Measurements from ENCODE around the gene LMNTD2. TPM values are rescaled to one million over a fixed set of nuclear protein-coding genes. Genes with fewer than 3 reads are reported as not detected.
"Not testable (repeated sequence)": the region's sequence is repeated elsewhere in the genome, so short reads cannot be mapped to it uniquely, and the experiment has no call there.

LMNTD2 gene
- total RNA-seq, 1 donor from 2014 or later, result 8.8 TPM

DNA sequence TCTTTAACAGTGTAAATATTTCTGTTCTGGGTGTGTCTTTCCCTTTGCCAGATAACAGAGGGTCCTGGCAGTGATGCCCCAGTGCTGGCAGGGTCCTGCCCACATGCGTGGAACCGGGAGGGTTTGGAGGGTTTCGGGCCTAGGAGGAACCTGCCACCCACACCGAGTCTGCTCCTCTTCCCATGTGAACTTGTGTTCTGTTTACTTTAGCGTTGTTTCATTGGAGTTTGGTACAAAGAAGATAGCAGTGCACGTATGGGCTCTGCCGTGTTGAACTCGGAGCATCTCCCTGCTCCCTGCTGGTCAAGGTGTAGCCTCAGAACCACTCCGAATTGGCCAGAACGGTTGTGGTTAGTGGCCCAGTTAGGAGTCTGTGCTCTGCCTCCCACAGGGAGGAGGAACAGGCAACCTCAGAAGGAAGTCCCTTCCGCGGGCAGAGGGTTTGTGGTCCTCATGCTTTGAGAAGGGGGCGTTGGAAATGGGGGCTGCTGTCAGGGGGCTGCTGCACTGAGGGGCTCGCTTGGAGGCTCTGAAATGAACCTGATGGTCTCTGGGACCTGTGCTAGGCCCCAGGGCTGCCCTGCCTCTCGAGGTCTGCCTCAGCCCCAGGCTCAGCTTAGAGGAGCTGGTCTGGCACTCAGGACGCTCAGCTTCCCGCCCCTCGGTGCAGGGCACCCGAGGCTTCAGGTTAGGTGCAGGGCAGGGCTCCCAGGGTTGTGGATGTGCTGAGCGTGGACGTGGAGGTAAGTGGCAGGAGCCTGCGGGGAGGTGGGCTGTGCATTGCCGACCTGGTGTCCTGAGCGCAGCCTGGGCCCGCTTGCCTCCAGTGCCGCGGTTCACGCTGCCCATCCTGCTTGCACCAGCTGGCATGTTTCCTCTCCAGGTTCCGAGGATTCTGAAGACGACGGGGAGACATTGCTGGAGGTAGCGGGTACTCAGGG, 26.1 kb upstream of the LMNTD2 start:
- no peak for DNase-seq (ENCODE audit: low spot score)

DNA sequence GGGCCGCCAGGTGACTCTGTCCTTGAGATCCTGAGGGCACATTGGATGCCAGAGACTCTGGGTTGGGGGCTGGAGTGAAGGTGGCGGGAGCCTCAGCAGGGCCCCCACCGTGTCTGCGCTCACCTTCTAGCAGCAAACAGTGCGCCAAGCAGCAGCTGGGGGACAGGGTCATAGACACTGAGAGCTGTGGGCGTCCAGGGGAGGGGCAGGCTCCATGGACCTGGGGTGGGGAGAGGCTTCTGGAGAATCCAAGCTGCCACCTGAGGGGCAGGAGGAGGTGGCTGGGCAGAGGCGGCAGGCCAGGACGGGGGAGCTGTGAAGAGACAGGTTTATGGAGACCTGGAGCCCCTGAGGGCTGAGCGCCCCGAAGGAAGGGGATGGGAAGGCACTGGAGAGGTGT, 23.7 kb upstream of the LMNTD2 start:
- DNase-seq (ENCODE audit: low spot score), result no peak

DNA sequence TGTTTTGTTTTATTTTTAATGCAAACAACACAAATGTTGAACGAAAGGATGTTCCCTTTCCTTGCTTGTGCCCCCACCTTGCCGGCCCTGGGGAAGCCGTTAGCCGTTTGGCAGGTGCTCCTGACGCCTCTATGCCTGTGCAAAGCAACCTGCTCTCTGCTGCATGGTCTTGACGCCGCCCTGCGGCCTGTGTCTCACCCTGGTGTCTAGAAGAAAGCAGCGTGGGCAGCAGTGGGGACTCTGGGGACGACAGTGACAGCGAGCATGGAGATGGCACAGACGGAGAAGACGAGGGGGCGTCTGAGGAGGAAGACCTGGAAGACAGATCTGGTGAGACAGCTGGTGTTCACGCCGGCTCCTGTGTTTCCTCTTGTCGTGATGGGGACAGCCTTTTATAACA, 21.2 kb upstream of the LMNTD2 start:
- DNase-seq (ENCODE audit: low spot score), result no peak

GRCh38 chr11:581342-581741, 20.8 kb upstream of the LMNTD2 start:
- no peak for DNase-seq (ENCODE audit: low spot score)

DNA sequence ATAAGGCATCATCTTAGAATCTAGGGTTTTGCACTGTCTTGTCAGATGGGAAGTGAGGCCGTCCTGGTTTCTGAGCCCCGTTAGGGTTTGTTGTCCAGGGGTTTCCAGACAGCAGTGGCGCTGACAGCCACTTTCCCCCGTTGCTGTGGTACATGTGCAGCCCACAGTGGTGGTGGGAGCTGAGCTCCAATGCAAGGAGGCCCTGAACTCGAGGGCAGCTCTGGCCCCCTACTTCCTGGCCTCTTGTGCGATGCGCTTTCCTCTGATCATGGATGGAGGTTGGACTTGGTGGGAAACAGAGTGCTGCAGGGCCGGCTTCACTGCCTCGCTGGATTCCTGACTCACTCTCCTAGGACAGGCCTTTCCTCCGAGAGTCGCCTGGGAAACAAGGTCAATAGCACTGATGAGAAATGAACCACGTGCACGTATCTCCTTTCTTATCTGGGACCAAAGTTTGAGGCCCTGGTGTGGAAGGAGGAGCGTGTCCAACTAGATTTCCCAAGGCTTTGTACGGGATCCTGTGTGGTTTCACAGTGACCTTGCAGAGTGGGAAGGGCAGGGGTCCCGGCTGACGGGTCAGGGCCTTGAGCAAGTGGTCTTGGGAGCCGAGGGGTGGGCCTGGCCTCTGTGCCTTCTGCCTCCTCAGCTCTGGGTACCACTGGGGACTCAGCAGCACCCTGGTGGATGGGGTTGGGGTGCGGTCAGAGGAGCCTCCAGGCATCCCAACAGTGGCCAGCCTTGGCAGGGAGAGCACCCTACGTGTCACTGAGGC, 19.5 kb upstream of the LMNTD2 start:
- no peak for DNase-seq (ENCODE audit: low spot score)

DNA sequence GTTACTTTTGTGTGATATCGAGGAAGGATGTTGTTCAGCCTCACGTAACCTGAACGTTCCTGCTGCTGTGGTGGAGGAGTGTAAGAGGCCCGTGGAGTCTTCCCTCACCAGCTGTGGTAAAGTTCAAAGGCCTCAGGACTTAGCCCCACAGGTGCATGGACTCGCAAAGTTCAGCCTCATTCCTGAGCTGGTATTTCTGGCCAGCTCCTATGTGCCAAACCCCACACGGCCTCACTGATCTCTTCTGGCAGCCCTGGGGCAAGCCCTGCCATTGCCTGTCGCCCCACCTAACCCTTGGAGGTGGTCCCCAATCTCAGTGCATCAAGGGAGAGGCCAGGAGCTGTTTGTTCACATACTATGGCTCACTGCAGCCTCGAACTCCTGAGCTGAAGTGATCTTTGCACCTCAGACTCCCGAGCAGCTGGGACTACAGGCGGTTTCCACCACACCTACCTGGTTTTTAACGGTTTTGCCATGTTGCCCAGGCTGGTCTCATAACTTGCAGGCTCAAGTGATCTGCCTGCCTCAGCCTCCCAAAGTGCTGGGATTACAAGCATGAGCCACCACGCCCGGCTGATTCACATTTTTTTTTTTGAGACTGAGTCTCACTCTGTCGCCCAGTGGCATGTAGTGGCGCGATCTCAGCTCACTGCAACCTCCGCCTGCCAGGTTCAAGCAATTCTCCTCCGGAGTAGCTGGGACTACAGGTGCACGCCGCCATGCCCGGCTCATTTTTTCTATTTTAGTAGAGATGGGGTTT, 17.9 kb upstream of the LMNTD2 start:
- DNase-seq (ENCODE audit: low spot score), result no peak

DNA sequence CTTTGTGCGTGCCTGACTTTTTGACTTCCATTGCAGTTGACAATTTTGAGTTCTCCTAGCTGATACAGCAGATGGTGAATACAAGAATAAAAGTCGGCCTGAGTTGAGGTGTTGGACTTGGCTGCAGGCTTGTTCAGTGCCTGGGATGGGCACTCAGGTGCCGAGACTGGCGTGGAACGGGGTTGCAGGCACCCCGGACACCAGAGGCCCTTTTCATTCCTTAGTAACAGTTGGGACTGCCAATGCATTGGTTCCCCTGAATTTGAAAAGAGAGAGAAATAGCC, 17.0 kb upstream of the LMNTD2 start:
- DNase-seq (ENCODE audit: low spot score), result no peak

DNA sequence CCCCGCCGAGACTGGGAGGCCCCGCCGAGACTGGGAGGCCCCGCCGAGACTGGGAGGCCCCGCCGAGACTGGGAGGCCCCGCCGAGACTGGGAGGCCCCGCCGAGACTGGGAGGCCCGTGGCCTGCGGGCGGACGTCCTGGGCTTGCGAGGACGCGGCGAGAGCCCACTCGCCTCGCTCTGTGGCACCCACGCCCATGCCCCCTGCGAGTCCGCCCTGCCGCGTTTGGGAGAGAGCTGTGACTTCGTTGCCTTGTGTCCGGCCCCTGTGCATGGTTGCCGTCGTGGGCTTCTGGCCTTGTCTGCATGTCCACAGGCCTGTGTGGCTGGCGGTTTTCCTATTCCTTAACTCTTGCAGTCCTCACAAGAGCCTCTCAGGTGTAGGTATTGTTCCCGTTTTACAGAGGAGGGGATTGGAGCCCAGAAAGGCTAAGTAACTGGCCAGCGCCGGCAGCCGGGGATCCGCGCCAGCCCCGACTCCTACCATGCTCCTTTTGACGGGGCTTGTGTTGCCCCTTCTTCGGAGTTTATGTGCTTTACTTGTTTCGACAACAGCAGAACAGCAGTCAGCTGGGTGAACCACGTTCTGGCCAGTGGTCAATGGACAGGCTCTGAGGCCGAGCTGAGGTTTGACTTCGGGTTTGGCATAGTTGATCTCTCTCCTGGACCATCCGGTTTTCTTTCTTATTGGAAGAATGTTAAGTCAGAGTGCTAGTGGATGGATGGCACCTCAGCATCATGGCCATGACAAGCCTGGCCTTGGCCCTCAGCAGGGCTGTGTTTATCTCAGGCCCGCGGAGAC, 16.5 kb upstream of the LMNTD2 start:
- no peak for DNase-seq (ENCODE audit: low spot score)

DNA sequence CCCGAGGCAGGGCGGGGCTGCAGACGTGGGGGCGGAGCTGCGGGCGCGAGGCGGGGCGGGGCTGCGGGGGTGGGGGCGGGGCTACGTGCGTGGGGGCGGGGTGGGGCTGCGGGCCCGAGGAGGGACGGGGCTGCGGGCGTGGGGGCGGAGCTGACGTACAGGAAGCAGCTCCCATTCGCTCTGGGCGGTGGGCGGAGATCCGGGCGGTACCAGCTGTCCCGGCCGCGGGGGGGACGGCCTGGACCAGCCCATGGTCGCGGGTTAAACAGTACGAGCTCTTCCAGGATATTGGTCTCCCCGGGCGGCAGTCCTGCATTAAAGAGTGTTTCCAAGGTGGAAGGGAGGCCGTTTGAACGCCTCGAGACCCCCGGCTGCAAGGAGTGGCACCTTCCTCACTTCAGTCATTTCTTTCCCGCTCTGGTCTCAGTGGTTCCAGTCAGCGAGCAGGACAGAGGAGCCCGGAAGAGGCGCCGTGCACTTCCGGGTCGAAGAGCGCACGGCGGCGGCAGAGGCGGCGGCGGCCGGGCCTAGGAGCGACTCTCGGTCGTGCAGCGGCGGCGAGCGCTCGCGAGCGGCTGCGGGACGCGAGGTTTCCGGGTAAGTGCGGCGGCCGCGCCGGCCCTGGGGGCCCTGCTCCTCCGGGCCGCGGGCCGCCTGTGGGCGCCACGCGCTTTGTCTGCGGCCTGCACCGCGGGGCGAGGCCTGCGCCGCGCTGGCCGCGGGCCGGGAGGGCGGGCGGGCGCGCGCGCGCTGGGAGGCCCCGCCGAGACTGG, 15.6 kb upstream of the LMNTD2 start, which contains the start of gene PHRF1:
Gene PHRF1 (plus strand): TSS at position 475 of the 773 bp plus-strand sequence. CDS start 5,043 bp downstream, outside the sequence.
- peak; percentile 97 for DNase-seq (ENCODE audit: low spot score)

GRCh38 chr11:575313-575995, 14.9 kb upstream of the LMNTD2 start:
- no peak for DNase-seq (ENCODE audit: low spot score)

GRCh38 chr11:574632-575312, 14.2 kb upstream of the LMNTD2 start:
- no peak for DNase-seq (ENCODE audit: low spot score)

GRCh38 chr11:574031-574570, 13.6 kb upstream of the LMNTD2 start:
- DNase-seq (ENCODE audit: low spot score), result not testable (repeated sequence)

DNA sequence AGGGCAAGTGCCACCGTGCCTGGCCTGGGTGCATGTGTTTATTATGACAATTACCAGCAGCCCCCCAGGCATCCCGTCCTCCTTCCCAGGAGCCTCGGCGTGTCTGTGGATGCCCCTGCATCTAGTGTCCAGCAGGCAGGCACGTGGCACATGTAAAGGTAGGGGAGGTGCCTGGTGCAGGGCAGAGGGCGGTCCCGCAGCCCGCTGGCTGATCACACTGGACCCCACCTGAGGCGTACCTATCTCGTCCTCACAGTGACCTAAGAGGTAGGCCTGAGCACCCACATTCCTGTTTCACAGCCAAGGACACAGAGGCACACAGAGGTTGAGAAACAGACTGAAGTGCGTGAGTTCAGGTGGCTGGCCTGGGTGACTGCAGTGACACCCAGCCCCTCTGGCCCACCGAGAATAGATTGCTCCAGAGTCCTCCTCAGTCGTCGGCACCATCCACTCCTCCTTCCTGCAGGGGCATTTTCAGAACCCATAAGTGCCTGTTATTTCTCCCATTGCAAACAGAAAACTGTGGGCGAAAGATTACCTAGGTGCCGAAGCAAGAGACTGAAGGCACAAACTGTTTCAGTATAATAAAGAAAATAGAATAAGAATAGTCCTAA, 12.7 kb upstream of the LMNTD2 start:
- DNase-seq (ENCODE audit: low spot score), result no peak

- no peak for DNase-seq (ENCODE audit: low spot score)
Observed at GRCh38 chr11:571802-572185, 11.3 kb upstream of the LMNTD2 start.

DNA sequence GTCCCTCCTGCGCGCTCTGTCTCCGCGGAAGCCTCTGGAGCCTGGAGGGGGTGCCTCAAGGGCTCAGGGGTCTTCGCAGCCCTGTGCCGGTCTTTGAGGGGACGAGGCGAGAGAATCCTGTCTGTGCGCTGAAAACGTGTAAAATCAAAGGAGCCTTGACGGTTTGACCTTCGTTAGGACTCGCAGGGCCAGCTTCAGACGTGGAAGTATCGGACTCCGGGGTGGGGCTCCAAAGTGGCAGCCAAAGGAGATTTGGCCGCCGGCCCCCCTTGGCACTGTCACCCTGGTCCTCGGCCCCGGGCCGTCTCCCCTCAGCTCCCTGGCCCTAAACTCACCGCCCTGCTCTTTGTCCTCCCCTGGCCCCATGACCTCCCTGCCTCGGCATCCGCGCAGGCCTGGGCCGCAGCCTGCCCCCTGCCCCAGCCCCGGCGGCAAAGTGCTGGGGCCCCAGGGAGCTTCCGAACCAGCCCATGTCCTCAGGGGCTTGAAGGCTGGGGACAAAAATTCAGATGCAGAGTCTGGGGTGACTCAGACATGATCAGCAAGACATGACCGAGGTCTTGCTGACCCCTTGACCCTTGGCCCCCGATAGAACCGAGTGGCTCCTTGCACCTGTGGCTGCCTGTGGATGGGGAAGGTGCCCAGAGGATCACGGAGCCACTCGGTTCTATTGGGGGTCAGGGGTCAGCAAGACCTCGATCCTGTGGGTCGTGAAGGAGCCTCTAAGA, 8.8 kb upstream of the LMNTD2 start:
- DNase-seq (ENCODE audit: low spot score), result peak; percentile 47

GRCh38 chr11:568306-569157, 8.0 kb upstream of the LMNTD2 start:
- peak; percentile 95 for DNase-seq (ENCODE audit: low spot score)

Measured in ureter (tissue), 1 donor.